ENCODE results near the gene THADA. TPM values are rescaled to one million over a fixed set of nuclear protein-coding genes. Genes with fewer than 3 reads are reported as not detected.

Gene THADA
- total RNA-seq, 1 experiment from 2014 or later = 20.1 TPM

- H2BK12ac ChIP-seq (ENCODE audit: insufficient read length, low read depth, low read length) = no peak overlapping the region
- WGBS (ENCODE audit: extremely low coverage, insufficient read length, low lambda C conversion rate) = no CpG with 5 or more reads among the region's 74 CpGs
- peaks cover 1% of the 10 kb centered on the region; the same call in 1 of the 2 replicates for H3K27me3 Mint-ChIP-seq (ENCODE audit: low read depth)
- H3K23me2 ChIP-seq (ENCODE audit: insufficient read length, low read depth, low read length, poor library complexity, severe bottlenecking) = peaks cover 3% of the 10 kb centered on the region
- no peak overlapping the region for H3K4ac ChIP-seq (ENCODE audit: low read depth, low read length)
- H3K9me3 ChIP-seq (ENCODE audit: control insufficient read depth, low read depth, low read length) = no peaks in the 10 kb centered on the region
- H3K23ac ChIP-seq (ENCODE audit: insufficient read length, low read depth, low read length) = no peak overlapping the region
- peaks cover 13 to 37% (median 25%) of the 10 kb centered on the region in 3 experiments for H3K36me3 Mint-ChIP-seq (ENCODE audit: insufficient read depth in 1 of 3, low read depth in 3 of 3)
- DNase-seq = no peak
- no peak overlapping the region for H3K18ac ChIP-seq (ENCODE audit: insufficient read length, low read depth, low read length)
- H4K20me1 ChIP-seq (ENCODE audit: control insufficient read depth, insufficient read depth, insufficient read length) = no peaks in the 10 kb centered on the region
- no peak overlapping the region for H4K91ac ChIP-seq (ENCODE audit: insufficient read length, low read depth, low read length)
- no peak overlapping the region for H2BK120ac ChIP-seq (ENCODE audit: low read depth, low read length, poor library complexity, severe bottlenecking)
- H3K27ac ChIP-seq (ENCODE audit: insufficient read length, low read depth, low read length) = no peak overlapping the region
- H3K79me1 ChIP-seq (ENCODE audit: insufficient read depth, low read depth, low read length, poor library complexity, severe bottlenecking) = no peaks in the 10 kb centered on the region
- no peak overlapping the region for H2BK5ac ChIP-seq (ENCODE audit: insufficient read length, low read length)
- H3K27ac Mint-ChIP-seq = no peak overlapping the region; a peak in 1 of 7 replicates
- H4K5ac ChIP-seq (ENCODE audit: insufficient read length, low read depth, low read length) = no peak overlapping the region
- H3K14ac ChIP-seq (ENCODE audit: insufficient read depth, low read length) = no peak overlapping the region; the same call in 1 of the 2 replicates
- no peak overlapping the region for H3T11ph ChIP-seq (ENCODE audit: low read length)
- peaks cover 16% of the 10 kb centered on the region; the same call in 1 of the 2 replicates for H3K79me2 ChIP-seq (ENCODE audit: insufficient read depth, low read length)
- peak overlapping the region; percentile 46 for H3K4me2 ChIP-seq (ENCODE audit: insufficient read depth, insufficient read length, low read length)
- peaks cover 2% of the 10 kb centered on the region for H3K4me1 ChIP-seq (ENCODE audit: insufficient read depth, low read length)
- H2AFZ ChIP-seq (ENCODE audit: low read length) = no peak overlapping the region
- peaks cover 48 to 52% of the 10 kb centered on the region in 2 experiments for H3K4me1 Mint-ChIP-seq
- TF ChIP-seq CTCF (conservative IDR thresholded peaks at IDR 0.05) = no peak
- H4K8ac ChIP-seq (replicated peaks; ENCODE audit: insufficient read length, low read depth, low read length) = no peak overlapping the region
- peaks cover 0 to 2% of the 10 kb centered on the region in 2 experiments; a peak in 1 of 5 replicates for H3K9me3 Mint-ChIP-seq
- H3K56ac ChIP-seq (ENCODE audit: insufficient read length, low read depth, low read length) = no peak overlapping the region
- no peak overlapping the region for H3K9ac ChIP-seq (ENCODE audit: extremely low read depth, insufficient read length, low read length)
- no peak overlapping the region for H2BK20ac ChIP-seq (ENCODE audit: low read depth, low read length, poor library complexity, severe bottlenecking)
- H2BK15ac ChIP-seq (ENCODE audit: low read depth, low read length) = no peak overlapping the region
- no peaks in the 10 kb centered on the region for H3K27me3 ChIP-seq (ENCODE audit: insufficient read depth, low read length)
- no peak overlapping the region for H2AK5ac ChIP-seq (ENCODE audit: insufficient read length, low read length)
- H3K4me3 Mint-ChIP-seq = peak overlapping the region; percentile 96
Measured at GRCh38 chr2:43224571-43225092, 371.2 kb downstream of the THADA start.

All from H9 (cell line).